Measurements from ENCODE around the gene CEP170.

The CEP170 gene

GRCh38 chr1:243254927-243255790 is at the start of gene CEP170:
Gene CEP170 (minus strand): TSS chr1:243255281. CDS start chr1:243225280, 30,001 bp downstream.
- DNase-seq = peak; percentile 92

- no peak for DNase-seq
Measured at GRCh38 chr1:243301059-243301458, 46.0 kb upstream of the CEP170 start.

GRCh38 chr1:243299069-243299468 is 44.0 kb upstream of the CEP170 start:
- no peak for DNase-seq

- no peak for DNase-seq
Measured at GRCh38 chr1:243294723-243295121, 39.6 kb upstream of the CEP170 start.

- no peak for DNase-seq
Measured at GRCh38 chr1:243293941-243294722, 39.1 kb upstream of the CEP170 start.

- DNase-seq = no peak
Measured at GRCh38 chr1:243292117-243292516, 37.0 kb upstream of the CEP170 start.

- no peak for DNase-seq
Measured at GRCh38 chr1:243291292-243291691, 36.2 kb upstream of the CEP170 start.

- DNase-seq = no peak
Measured at GRCh38 chr1:243288062-243288461, 33.0 kb upstream of the CEP170 start.

GRCh38 chr1:243287652-243288051 is 32.6 kb upstream of the CEP170 start:
- DNase-seq = peak; percentile 80

- DNase-seq = no peak
Measured at GRCh38 chr1:243287123-243287460, 32.0 kb upstream of the CEP170 start.

- DNase-seq = peak; percentile 28
Measured at GRCh38 chr1:243286409-243287122, 31.5 kb upstream of the CEP170 start.

- DNase-seq = no peak
Measured at GRCh38 chr1:243281672-243282071, 26.6 kb upstream of the CEP170 start.

- DNase-seq = no peak
Measured at GRCh38 chr1:243280571-243281129, 25.6 kb upstream of the CEP170 start.

- no peak for DNase-seq
Measured at GRCh38 chr1:243275316-243275715, 20.2 kb upstream of the CEP170 start.

GRCh38 chr1:243273945-243274344 is 18.9 kb upstream of the CEP170 start:
- DNase-seq = no peak

GRCh38 chr1:243273506-243273905 is 18.4 kb upstream of the CEP170 start:
- no peak for DNase-seq

- no peak for DNase-seq
Measured at GRCh38 chr1:243272401-243272800, 17.3 kb upstream of the CEP170 start.

- DNase-seq = no peak
Measured at GRCh38 chr1:243271996-243272395, 16.9 kb upstream of the CEP170 start.

- DNase-seq = no peak
Measured at GRCh38 chr1:243270097-243270864, 15.2 kb upstream of the CEP170 start.

GRCh38 chr1:243269461-243269801 is 14.3 kb upstream of the CEP170 start:
- DNase-seq = no peak

- DNase-seq = no peak
Measured at GRCh38 chr1:243268751-243269460, 13.8 kb upstream of the CEP170 start.

All from activated CD4-positive, alpha-beta T cell treated with anti-CD3 and anti-CD28 coated beads, Interleukin-10, Interleukin-2, amounts not matched to agents 100 ng/mL and 50 ng/mL, durations not matched to agents 16 hours and 8 hours (primary cell).